Thoracic aorta (tissue), 2 donors: Measurements from ENCODE around the gene ULBP3. TPM values are rescaled to one million over a fixed set of nuclear protein-coding genes. Genes with fewer than 3 reads are reported as not detected.

Experiments
- ATAC-seq: fragments of 150-250 bp; one replicate; pipeline ENCODE4 v1.8.0; 2017; ENCODE audit warnings: low read depth; ENCODE audit not compliant: insufficient number of reproducible peaks, low FRiP score
- DNase-seq: peaks from one replicate; pipeline ENCODE4 v3.0.0-alpha.2; 2020; ENCODE audit warnings: low spot score
- H3K27ac ChIP-seq, 2 donors: fragments of 200-600 bp; sonication (generic); 1 replicate in 1 of 2; 2 replicates in 1 of 2; pipeline ENCODE4 v1.5.1; 2016; ENCODE audit warnings: mild to moderate bottlenecking in 2 of 2, moderate library complexity in 2 of 2
- H3K27me3 ChIP-seq: fragments of 200-600 bp; sonication (generic); replicated peaks from 2 replicates; pipeline ENCODE4 v1.6.0; 2016; ENCODE audit warnings: mild to moderate bottlenecking; ENCODE audit not compliant: insufficient read depth
- H3K36me3 ChIP-seq: fragments of 200-600 bp; sonication (generic); one replicate; pipeline ENCODE4 v1.5.1; 2016
- H3K4me1 ChIP-seq, 2 donors: fragments of 200-600 bp; sonication (generic); 1 replicate in 1 of 2; 2 replicates in 1 of 2; pipeline versions ENCODE4 v1.5.1 to v1.6.0; 2016; ENCODE audit warnings: low read depth in 2 of 2, mild to moderate bottlenecking in 1 of 2; ENCODE audit not compliant: control insufficient read depth in 1 of 2
- H3K4me3 ChIP-seq: fragments of 200-600 bp; sonication (generic); 2 replicates; pipeline ENCODE4 v1.5.1; 2016; ENCODE audit warnings: mild to moderate bottlenecking
- H3K9me3 ChIP-seq: fragments of 200-600 bp; sonication (generic); 2 replicates; pipeline ENCODE4 v1.5.1; 2016
- total RNA-seq, 2 donors: library from RNA; depleted of rRNA; stranded (reverse); fragments of >200 nt; gene quantifications; one replicate each; pipeline versions ENCODE4 v1.1.0 to v1.2.3, GENCODE V29; 2016
- TF ChIP-seq, protein P1 (sequence below): fragments of 200-600 bp; sonication (generic); IDR thresholded peaks from one replicate; pipeline ENCODE4 v1.5.1; 2019; ENCODE audit warnings: antibody characterized with exemption

Gene ULBP3
- total RNA-seq, 2 donors from 2014 or later: 0.78 to 3.0 TPM

DNA sequence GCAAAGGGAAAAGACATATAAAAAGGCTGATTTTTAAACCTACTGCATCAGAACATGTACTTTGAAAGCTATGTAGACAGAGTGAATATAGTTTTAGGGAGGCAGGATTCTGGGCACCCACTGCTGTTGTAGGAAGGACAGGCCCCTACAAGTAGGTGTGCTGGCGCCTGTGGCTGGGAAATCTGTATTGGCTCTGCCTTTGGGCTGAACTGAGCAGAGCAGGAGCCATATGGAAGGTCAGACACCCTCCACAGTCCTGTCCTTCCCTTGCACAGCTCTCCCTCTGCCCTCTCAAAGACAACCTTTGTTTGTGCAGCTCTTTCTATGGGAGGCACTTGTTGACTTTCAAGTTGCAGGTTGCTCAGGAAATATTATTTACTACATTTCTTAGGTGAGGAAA, 18.4 kb upstream of the ULBP3 start:
- no peak for ATAC-seq

DNA sequence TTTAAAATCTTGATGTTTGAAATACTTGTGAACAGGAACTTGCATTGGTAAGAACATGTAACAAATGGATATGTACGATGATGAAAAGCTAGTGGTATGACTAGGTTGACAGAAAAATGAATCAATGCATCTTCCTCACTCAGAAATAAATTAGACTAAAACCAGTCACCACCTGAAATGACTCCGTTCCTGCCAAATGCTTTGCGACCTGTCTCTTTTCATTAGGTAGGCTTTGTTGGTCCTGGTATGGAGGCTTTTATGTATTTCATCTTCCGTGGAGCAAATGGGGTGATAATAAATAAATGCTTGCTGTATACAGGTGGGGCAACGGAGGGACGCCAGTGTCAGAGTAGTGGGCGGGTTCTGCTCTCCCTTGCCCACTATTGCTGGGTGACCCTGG, 17.1 kb upstream of the ULBP3 start:
- no peak overlapping the region for H3K27ac ChIP-seq
- no peaks in the 10 kb centered on the region for H3K27me3 ChIP-seq
- ATAC-seq: no peak
- H3K4me3 ChIP-seq: no peak overlapping the region
- no peak for DNase-seq
- TF ChIP-seq, protein P1, sequence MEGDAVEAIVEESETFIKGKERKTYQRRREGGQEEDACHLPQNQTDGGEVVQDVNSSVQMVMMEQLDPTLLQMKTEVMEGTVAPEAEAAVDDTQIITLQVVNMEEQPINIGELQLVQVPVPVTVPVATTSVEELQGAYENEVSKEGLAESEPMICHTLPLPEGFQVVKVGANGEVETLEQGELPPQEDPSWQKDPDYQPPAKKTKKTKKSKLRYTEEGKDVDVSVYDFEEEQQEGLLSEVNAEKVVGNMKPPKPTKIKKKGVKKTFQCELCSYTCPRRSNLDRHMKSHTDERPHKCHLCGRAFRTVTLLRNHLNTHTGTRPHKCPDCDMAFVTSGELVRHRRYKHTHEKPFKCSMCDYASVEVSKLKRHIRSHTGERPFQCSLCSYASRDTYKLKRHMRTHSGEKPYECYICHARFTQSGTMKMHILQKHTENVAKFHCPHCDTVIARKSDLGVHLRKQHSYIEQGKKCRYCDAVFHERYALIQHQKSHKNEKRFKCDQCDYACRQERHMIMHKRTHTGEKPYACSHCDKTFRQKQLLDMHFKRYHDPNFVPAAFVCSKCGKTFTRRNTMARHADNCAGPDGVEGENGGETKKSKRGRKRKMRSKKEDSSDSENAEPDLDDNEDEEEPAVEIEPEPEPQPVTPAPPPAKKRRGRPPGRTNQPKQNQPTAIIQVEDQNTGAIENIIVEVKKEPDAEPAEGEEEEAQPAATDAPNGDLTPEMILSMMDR: no peak
- no peaks in the 10 kb centered on the region for H3K36me3 ChIP-seq
- H3K9me3 ChIP-seq: no peaks in the 10 kb centered on the region
- H3K4me1 ChIP-seq: no peaks in the 10 kb centered on the region

More for the DNA sequence above, 18.4 kb upstream of the ULBP3 start:
- no peak for DNase-seq
- Histone ChIP-seq H3K27ac (no peak overlapping the region), H3K9me3 (no peaks in the 10 kb centered on the region), H3K4me3 (no peak overlapping the region), H3K4me1 (no peaks in the 10 kb centered on the region), H3K36me3 (no peaks in the 10 kb centered on the region), H3K27me3 (no peaks in the 10 kb centered on the region)
- TF ChIP-seq, protein P1: no peak

DNA sequence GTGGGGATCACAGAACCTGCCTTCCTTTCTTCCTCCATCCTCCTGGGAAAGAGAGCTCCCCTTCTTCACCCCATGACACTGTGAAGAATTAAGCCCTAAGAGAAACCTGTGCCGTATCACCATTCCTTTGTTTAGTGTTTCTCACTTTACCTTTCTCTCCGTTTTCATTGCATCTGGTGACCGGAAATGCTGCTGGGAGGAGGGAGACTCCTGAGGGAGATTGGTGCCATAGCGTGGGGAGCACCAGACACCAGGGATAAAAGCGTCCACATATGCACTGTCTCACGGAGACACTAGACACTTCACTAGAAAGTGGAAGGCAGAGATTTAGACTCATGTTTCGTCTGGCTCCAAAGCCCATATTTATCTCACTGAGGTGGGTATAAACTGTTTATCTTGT, 15.5 kb upstream of the ULBP3 start:
- DNase-seq: no peak
- Histone ChIP-seq H3K27me3 (no peaks in the 10 kb centered on the region), H3K4me1 (no peaks in the 10 kb centered on the region), H3K36me3 (no peaks in the 10 kb centered on the region), H3K27ac (no peak overlapping the region), H3K4me3 (no peak overlapping the region), H3K9me3 (no peaks in the 10 kb centered on the region)
- ATAC-seq: no peak
- TF ChIP-seq, protein P1: no peak

DNA sequence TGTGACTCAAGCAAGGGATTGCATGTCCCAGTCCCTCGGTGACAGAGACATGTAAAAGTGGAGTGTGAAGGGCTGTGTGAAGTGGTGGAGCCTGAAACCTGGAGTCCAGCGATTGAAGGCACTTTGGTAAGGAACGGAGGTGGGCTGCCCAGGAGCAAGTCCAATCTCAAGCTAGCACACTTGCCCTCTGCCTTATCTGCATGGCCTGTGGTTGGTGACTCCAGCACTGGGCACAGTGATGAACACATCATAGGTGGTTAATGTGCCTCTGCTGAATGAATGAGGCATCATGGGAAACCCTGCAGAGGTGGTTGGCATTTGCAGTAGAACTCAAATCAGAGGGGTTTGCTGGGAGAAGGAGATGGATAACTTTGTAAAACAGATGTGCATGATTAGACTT, 14.9 kb upstream of the ULBP3 start:
- Histone ChIP-seq H3K4me1 (no peaks in the 10 kb centered on the region), H3K27me3 (no peaks in the 10 kb centered on the region), H3K4me3 (no peak overlapping the region), H3K9me3 (no peaks in the 10 kb centered on the region), H3K36me3 (no peaks in the 10 kb centered on the region), H3K27ac (no peak overlapping the region)
- ATAC-seq: no peak
- no peak for DNase-seq
- TF ChIP-seq, protein P1: no peak

DNA sequence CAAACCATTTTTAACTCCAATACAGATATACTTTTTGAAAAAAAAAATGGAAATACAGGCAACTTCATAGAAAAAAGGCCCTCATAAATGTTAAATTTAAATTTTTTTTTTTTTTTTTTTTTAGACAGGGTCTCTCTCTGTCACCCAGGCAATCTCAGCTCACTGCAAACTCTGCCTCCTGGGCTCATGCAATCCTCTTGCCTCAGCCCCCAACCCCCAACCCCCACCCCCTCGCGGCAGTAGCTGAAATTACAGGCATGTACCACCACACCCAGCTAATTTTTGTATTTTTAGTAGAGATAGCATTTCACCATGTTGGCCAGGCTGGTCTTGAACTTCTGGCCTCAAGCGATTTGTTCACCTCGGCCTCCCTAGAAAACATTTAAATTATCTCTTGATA, 12.8 kb upstream of the ULBP3 start:
- TF ChIP-seq, protein P1: no peak
- ATAC-seq: no peak

More for the DNA sequence above, 12.8 kb upstream of the ULBP3 start:
- Histone ChIP-seq H3K4me1 (no peaks in the 10 kb centered on the region), H3K9me3 (no peaks in the 10 kb centered on the region), H3K36me3 (no peaks in the 10 kb centered on the region), H3K27me3 (no peaks in the 10 kb centered on the region), H3K27ac (no peak overlapping the region), H3K4me3 (no peak overlapping the region)
- DNase-seq: no peak
